Osteocyte (in vitro differentiated cells): Measurements from ENCODE around the gene TXNDC11. TPM values are rescaled to one million over a fixed set of nuclear protein-coding genes. Genes with fewer than 3 reads are reported as not detected.
A peak's percentile ranks its signal among the peaks of the same experiment; 100 is the strongest.

Experiments used
- DNase-seq: peaks from one replicate; pipeline ENCODE4 v3.0.0; 2021; ENCODE audit warnings: mixed read lengths; ENCODE audit not compliant: unreplicated experiment; ENCODE audit errors: extremely low spot score
- H3K27ac Mint-ChIP-seq: one replicate; pipeline ENCODE4 v1.8.0; 2021; ENCODE audit warnings: mild to moderate bottlenecking, mixed read lengths; ENCODE audit not compliant: unreplicated experiment
- H3K27me3 Mint-ChIP-seq: one replicate; pipeline ENCODE4 v1.8.0; 2021; ENCODE audit warnings: mixed read lengths; ENCODE audit not compliant: unreplicated experiment
- H3K36me3 Mint-ChIP-seq: one replicate; pipeline ENCODE4 v1.8.0; 2021; ENCODE audit warnings: mixed read lengths; ENCODE audit not compliant: unreplicated experiment
- H3K4me1 Mint-ChIP-seq: one replicate; pipeline ENCODE4 v1.8.0; 2021; ENCODE audit warnings: mixed read lengths; ENCODE audit not compliant: unreplicated experiment
- H3K4me3 Mint-ChIP-seq: one replicate; pipeline ENCODE4 v1.8.0; 2021; ENCODE audit warnings: mild to moderate bottlenecking, moderate library complexity, mixed read lengths; ENCODE audit not compliant: unreplicated experiment
- H3K9me3 Mint-ChIP-seq: one replicate; pipeline ENCODE4 v1.8.0; 2021; ENCODE audit warnings: mixed read lengths; ENCODE audit not compliant: unreplicated experiment
- CTCF ChIP-seq: fragments of 200-600 bp; sonication (generic); IDR thresholded peaks from 2 replicates; pipeline ENCODE4 v1.5.0; 2021; ENCODE audit warnings: antibody characterized with exemption, mild to moderate bottlenecking, moderate library complexity
- total RNA-seq: library from RNA; stranded (reverse); gene quantifications from 2 replicates; pipeline ENCODE4 v1.2.1, GENCODE V29; 2021

TXNDC11 gene
- total RNA-seq, 1 donor from 2014 or later: 31.9 TPM

GRCh38 chr16:11668623-11669379, 73.9 kb downstream of the TXNDC11 start:
- no peak for TF ChIP-seq CTCF
- H3K4me1 Mint-ChIP-seq: peaks cover 31% of the 10 kb centered on the region
- no peak for DNase-seq
- no peaks in the 10 kb centered on the region for H3K27me3 Mint-ChIP-seq
- no peak overlapping the region for H3K27ac Mint-ChIP-seq
- H3K9me3 Mint-ChIP-seq: no peaks in the 10 kb centered on the region
- H3K4me3 Mint-ChIP-seq: peak overlapping the region; percentile 72
- peaks cover 3% of the 10 kb centered on the region for H3K36me3 Mint-ChIP-seq

- Mint-ChIP-seq H3K9me3 (no peaks in the 10 kb centered on the region), H3K4me1 (peaks cover 29% of the 10 kb centered on the region), H3K27me3 (no peaks in the 10 kb centered on the region), H3K4me3 (peak within 1 kb of the TSS; percentile 72), H3K36me3 (peaks cover 3% of the 10 kb centered on the region), H3K27ac (no peak within 1 kb of the TSS)
- TF ChIP-seq CTCF: no peak
- DNase-seq: peak; percentile 95
These were observed 74.6 kb downstream of the TXNDC11 start, which contains the start of gene SNN for GRCh38 chr16:11667824-11668622. Gene SNN (plus strand): TSS chr16:11668455. CDS start chr16:11676060, 7,605 bp downstream.

GRCh38 chr16:11667221-11667823, 75.3 kb downstream of the TXNDC11 start:
- Mint-ChIP-seq H3K27ac (no peak overlapping the region), H3K36me3 (peaks cover 3% of the 10 kb centered on the region), H3K27me3 (no peaks in the 10 kb centered on the region), H3K4me3 (peak overlapping the region; percentile 64), H3K9me3 (no peaks in the 10 kb centered on the region), H3K4me1 (peaks cover 29% of the 10 kb centered on the region)
- TF ChIP-seq CTCF: no peak
- no peak for DNase-seq

- Mint-ChIP-seq H3K9me3 (no peaks in the 10 kb centered on the region), H3K4me3 (peak overlapping the region; percentile 64), H3K27ac (no peak overlapping the region), H3K27me3 (no peaks in the 10 kb centered on the region), H3K36me3 (no peaks in the 10 kb centered on the region), H3K4me1 (peaks cover 24% of the 10 kb centered on the region)
- no peak for DNase-seq
- TF ChIP-seq CTCF: no peak
These were observed 76.3 kb downstream of the TXNDC11 start for GRCh38 chr16:11666103-11667055.
